Activated CD4-positive, alpha-beta T cell treated with anti-CD3 and anti-CD28 coated beads, Interleukin-2, amount 10 ng/mL, durations not matched to agents 24 days and 14 days (primary cell): Measurements from ENCODE around the gene MS4A5. TPM values are rescaled to one million over a fixed set of nuclear protein-coding genes. Genes with fewer than 3 reads are reported as not detected.

ENCODE experiments used
- total RNA-seq: library from RNA; stranded (reverse); gene quantifications from 2 replicates; pipeline ENCODE4 v1.2.3, GENCODE V29; 2022

MS4A5 gene
- total RNA-seq, 1 donor from 2014 or later = not detected

Other genes with a start within 250 kb of the MS4A5 start
- gene MS4A6A, start 246.5 kb upstream of the MS4A5 start, total RNA-seq = 0.28 TPM in 1 of 2 replicates, not detected in the other
- gene MS4A4E, start 186.4 kb upstream of the MS4A5 start, total RNA-seq = 0.28 TPM in 1 of 2 replicates, not detected in the other
- gene MS4A4A, start 148.9 kb upstream of the MS4A5 start, total RNA-seq = not detected in 2 replicates
- gene MS4A6E, start 102.3 kb upstream of the MS4A5 start, total RNA-seq = not detected in 2 replicates
- not detected in 2 replicates for gene MS4A7, start 51.0 kb upstream of the MS4A5 start, total RNA-seq
- not detected in 2 replicates for gene MS4A14, start 33.1 kb upstream of the MS4A5 start, total RNA-seq
- not detected in 2 replicates for gene MS4A1, start 26.3 kb downstream of the MS4A5 start, total RNA-seq
- not detected in 2 replicates for gene MS4A12, start 63.2 kb downstream of the MS4A5 start, total RNA-seq
- gene MS4A13, start 85.8 kb downstream of the MS4A5 start, total RNA-seq = not detected in 2 replicates